GM21825 (cell line): ENCODE measurements around the gene KCTD21.

ENCODE experiments used
- ATAC-seq: cut with Tn5 transposase; IDR thresholded peaks from one replicate; pipeline ENCODE4 v1.9.1; 2021; ENCODE audit warnings: mild to moderate bottlenecking, moderate library complexity; ENCODE audit not compliant: unreplicated experiment

KCTD21 gene

DNA sequence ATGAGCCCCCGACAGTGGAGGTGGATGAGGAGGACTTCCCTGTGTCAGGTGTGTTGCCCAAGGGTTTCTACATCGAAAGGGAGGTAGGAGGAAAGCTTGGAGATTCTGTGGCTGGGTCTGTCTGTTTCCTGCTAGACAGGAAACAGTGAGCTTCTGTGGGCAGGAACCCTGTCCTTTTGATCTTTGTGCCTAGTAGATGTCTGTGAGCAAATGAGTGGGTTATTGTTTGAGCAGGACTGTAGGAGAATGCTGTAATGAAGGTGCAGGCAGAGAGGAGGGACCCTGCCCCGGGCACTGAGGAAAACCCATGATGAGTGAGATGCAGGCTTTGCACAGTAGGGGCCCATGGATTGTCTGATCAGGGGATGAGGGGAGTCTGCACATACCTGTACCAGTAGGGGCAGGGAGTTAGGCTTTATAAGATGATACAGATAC is 14.3 kb upstream of the KCTD21 start:
- ATAC-seq: no peak

GRCh38 chr11:78201096-78201818 is 12.8 kb upstream of the KCTD21 start:
- no peak for ATAC-seq

- no peak for ATAC-seq
Observed at GRCh38 chr11:78200553-78200952, 12.1 kb upstream of the KCTD21 start.

DNA sequence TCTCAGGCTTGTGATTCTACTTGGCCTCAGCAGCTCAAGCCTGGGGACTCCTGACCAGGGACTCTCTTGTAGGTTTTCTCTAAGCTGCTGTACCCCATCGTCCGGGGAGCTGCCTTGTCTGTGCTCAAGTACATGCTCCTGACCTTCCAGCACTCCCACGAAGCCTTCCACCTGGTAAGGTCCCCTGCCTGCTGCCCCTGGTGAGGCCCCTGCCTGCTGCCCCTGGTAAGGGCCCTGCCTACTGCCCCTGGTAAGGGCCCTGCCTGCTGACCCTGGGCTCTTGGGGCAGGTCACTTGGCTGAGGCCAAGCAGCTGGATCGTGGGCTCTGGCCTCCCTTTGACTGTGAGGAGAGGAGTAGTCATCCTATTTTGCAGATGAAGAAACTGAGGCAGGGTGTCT is 11.6 kb upstream of the KCTD21 start:
- ATAC-seq: no peak

- ATAC-seq: no peak
Observed at GRCh38 chr11:78199653-78200015, 11.2 kb upstream of the KCTD21 start.

DNA sequence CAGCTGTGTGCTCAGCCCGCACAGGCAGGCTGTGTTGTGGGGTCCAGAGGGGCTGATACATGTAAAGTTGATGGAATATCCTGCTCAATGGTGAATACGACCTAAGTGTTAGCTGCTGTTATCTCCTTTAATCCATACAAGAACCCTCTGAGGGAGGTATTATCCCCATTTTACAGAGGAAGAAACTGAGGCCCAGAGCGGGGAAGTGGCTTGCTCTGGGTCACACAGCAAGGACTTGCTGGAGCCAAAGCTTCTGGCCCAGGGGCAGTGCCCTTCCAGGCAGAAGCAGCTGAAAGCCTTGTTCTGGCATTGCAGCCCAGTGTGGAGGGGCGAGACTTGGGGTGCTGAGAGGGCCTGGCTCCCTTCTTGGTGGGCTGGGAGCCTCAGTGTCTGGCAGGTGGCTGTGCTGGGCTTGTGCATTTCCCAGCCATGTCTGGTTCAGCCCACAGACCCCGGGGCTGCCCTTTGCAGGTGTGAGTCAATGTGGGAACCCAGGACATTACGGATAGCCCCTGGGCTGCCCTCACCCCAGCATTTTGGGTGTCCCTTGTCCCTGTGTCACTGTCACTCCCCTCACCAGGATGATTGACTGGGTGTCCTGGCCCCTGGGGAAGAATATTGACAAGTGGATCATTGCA is 10.7 kb upstream of the KCTD21 start:
- no peak for ATAC-seq

DNA sequence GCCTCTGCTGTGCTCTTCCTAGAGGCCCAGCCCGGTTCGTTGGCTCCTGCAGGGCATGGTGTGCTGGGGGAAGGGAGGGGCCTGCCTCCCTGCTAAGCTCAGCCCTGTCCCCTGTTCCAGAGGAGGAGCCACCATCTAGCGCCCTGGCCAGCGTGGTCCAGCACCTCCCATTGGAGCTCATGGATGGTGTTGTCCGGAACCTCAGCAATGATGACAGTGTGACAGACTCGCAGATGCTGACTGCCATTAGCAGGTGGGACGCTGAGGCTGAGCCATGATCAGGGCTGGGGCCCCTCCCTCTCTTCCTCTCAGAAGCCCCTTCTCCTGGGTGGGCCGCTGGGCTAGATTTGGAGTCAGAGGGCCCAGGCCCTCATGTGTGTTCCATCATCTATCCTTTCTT is 9.4 kb upstream of the KCTD21 start:
- no peak for ATAC-seq

DNA sequence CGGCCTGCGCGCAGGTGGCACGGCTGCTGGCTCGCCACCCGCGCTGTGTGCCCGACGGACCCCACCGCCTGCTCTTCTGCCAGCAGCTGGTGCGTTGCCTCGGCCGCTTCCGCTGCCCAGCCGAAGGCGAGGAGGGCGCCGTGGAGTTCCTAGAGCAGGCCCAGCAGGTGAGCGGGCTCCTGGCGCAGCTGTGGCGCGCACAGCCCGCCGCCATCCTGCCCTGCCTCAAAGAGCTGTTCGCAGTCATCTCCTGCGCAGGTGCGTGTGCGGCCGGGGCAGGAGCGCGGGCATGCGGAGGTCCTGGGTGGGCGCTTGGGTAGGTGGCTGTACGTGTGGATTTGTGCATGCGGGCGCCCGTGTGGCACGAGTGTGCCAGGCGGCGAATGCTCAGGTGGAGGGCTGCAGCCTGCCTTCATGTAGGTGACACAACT is 8.2 kb upstream of the KCTD21 start:
- ATAC-seq: no peak

- no peak for ATAC-seq
Observed at GRCh38 chr11:78195917-78196560, 7.6 kb upstream of the KCTD21 start.

- ATAC-seq: no peak
Observed at GRCh38 chr11:78194490-78194889, 6.1 kb upstream of the KCTD21 start.

GRCh38 chr11:78193806-78194205 is 5.4 kb upstream of the KCTD21 start:
- no peak for ATAC-seq

DNA sequence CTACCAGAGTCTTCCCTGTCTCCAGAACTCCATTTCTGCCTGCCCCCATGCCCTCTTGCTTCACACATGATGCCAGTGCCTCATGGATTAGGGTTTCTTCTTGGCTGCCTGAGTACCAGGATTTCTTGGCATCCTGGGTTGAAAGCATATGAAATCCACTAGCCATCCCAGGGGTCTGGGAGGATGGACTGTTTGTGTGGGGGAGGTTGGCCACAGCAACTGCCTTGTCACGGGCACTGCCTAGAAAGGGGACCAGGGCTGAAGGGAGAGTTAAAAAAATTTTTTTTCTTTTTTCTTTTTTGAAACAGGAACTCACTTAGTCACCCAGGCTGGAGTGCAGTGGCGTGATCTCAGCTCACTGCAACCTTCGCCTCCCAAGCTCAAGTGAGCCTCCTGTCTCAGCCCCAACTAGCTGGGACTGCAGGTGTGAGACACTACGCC is 4.5 kb upstream of the KCTD21 start:
- ATAC-seq: no peak

DNA sequence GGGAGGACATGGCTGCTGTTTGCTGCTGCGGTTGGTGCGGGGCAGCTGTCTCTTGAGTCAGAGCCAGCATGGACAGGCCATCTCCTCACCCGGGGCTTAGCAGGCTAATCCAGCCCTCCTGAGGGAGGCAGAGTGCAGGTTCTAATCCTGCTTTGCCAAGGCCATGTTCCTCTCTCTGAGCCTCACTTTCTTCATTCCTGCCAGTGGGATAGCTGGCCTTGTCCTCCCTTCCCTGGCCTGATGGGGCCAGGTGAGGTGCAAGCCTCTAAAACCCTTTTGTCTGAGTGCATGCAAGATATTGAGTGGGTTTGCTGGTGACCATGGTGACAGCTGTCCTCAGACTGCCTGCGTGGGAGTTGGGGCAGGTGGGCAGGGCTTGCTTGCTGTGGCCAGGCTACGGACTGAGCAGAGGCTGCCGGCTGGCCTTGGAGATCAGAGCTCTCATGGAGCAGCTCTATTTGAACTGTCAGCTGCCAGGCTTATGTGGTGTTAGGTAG is 3.8 kb upstream of the KCTD21 start:
- ATAC-seq: no peak

DNA sequence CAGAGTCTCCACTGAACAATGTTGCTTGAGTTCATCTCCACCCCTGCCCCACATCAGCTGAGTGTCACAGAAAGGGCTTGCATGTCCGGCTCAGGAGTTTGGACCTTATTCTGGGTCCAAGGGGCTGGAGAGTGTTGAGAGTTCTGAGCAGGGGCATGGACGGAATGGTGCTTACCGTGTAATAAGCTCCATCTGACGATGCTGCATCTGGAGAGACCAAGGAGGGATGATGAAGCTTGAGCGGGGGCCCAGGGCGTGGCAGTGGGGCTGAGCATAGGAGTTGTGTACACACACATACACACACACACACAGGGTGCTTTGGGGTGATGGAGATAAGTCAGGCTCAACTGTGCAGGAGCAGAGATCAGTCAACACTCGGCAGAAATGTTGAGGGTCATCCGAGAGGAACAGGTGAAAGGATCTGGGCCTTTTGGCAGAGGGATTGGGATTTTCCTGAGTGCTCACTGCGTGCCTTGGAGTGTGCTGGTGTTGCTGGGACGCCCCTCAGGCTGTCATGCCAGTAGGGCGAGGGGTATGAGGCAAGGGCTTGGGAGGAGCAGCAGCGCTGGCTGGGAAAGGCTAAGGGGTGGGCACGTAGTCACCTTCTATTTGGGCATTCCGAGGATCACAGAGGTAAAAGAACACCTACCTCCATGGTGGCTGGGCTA is 2.6 kb upstream of the KCTD21 start:
- no peak for ATAC-seq

DNA sequence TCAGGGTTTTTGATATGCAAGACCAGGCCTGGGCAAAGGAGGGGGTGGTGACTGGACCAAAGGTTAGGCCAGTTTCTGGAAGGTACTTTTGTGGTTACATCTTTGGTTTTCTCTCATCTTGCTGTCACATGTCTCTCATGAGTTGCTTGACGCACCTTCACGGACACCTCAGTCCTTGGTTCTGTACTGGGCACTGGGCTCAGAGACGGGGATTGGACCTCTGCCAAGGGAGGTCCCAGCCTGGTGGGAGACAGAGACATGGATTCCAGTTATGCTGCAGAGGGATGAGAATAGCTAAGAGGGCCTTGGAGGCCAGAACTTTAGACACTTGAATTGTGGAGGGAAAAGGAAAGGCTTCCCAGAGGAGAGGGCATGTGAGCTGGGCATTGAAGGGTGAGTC is 1.9 kb upstream of the KCTD21 start:
- ATAC-seq: no peak

DNA sequence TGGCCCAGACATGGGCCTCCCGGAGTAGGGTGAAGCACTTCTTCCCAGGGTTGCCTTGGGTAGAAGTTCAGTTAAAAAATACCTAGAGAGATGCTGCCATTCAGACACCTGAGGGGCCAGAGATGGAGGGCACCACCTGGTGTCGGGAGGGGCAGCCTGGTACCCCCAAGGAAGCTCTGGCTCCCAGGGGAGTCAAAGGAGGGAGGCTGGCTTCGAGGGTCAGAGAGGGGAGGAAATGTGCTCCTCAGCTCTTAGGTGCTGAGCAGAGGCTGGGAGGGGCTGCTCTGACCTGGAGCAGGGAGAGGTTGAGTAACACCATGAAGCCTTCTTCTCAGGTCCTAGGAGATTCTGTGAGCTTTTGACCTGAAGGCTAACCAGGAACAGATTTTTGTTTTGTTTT is 1.4 kb upstream of the KCTD21 start:
- ATAC-seq: no peak

- no peak for ATAC-seq
Observed at GRCh38 chr11:78189174-78189724, 823 bp upstream of the KCTD21 start.

DNA sequence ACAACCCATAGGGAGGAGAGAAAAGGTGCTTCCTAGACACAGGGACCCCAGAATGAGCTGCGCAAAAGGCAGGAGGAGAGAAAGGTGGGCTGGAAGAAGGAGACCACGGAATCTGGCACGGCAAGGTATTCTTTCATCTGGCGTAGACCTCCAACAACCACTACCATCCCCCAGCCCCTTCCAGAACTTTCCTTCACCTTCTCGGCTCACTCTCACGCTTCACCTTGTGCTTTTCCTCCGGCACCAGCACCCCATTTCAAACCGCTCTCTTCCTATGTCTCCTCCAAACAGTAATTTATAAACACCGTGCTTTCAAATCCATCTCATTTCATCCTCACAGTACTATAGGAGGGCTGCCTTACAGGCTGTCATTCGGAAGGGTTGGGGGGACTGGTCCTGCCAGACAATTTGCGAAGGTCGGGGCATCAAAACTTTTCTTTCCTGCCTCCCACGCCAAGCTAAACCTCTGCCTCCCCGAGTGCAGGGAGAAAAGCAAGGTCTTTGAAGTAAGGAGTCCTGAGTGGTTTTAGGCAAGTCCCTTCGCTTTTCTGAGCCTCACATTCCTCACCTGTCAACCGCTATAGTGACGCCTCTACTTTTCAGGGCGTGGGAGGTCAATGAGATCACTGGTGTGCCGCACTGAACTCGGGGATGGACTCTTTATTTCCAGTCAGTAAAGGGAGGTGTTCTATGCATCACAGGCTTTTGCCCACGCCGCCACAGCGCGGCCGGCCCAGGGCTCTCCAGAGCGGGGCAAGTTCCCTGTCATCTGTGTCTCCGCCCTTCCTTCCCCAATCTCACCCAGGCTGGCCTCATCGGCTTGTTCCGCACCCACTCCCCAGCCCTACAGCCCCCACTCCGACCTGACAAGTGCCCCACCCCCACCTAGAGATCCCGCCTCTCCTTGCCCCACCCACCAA is 800 bp downstream of the KCTD21 start:
- peak; percentile 17 for ATAC-seq

- ATAC-seq: no peak
Observed at GRCh38 chr11:78181185-78181584, 7.2 kb downstream of the KCTD21 start.

DNA sequence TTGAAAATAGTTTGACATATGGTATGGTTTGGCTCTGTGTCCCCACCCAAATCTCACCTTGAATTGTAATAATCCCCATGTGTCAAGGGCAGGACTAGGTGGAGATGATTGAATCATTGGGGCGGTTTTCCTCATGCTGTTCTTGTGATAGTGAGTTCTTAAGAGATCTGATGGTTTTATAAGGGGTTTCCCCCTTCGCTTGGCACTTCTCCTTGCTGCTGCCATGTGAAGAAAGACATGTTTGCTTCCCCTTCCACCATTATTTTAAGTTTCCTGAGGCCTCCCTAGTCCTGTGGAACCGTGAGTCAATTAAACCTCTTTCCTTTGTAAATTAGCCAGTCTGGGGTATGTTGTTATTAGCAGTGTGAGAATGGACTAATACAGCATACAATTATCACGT is 7.7 kb downstream of the KCTD21 start:
- ATAC-seq: no peak
